Central memory CD4-positive, alpha-beta T cell (primary cell): ENCODE results near the gene ACVR1B.
"Not testable (repeated sequence)": the region's sequence is repeated elsewhere in the genome, so short reads cannot be mapped to it uniquely, and the experiment has no call there.

ENCODE experiments used
- DNase-seq: peaks from one replicate; pipeline ENCODE4 v3.0.0; 2022

ACVR1B gene

DNA sequence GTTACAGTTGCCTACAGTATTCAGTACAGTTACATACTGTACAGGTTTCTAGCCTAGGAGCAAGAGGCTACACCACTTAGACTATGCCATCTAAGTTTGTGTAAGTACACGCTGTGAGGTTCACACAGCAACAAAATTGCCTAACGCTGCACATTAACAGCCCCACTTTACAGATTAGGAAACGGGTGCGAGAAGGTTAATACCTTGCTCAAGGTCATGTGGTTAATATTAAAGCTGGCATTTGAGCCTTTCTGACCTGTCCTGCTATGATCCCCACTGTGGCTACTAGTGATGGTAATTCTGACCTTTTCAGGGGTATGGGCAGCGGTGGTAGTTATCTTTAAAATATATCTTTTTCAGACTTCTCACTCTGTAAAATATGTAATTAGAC, 20.9 kb downstream of the ACVR1B start:
- no peak for DNase-seq

DNA sequence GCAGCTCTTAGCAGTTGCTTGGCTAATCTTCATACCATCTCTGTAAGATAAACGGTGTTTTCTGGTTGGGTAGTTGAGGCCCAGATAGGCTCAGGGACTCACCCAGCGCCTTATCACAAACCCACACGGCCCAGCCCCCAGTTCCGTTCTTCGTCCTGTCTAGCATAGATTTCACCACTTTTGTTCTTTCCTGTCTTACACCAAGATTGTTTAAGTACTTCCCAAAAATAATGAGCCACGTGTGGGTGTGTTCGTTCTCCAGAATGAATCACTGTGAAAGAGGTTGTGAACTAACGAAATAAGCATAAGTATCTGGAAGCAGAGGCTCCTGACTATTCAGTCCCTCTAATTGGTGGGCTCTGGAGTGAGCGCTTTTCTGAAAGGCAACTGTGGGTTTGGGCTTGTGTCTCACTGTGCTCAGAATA, 21.4 kb downstream of the ACVR1B start:
- peak; percentile 54 for DNase-seq

GRCh38 chr12:51973560-51973959, 22.1 kb downstream of the ACVR1B start:
- no peak for DNase-seq

- DNase-seq = no peak
Observed at GRCh38 chr12:51974646-51975045, 23.1 kb downstream of the ACVR1B start.

- no peak for DNase-seq
Observed at GRCh38 chr12:51975196-51975595, 23.7 kb downstream of the ACVR1B start.

DNA sequence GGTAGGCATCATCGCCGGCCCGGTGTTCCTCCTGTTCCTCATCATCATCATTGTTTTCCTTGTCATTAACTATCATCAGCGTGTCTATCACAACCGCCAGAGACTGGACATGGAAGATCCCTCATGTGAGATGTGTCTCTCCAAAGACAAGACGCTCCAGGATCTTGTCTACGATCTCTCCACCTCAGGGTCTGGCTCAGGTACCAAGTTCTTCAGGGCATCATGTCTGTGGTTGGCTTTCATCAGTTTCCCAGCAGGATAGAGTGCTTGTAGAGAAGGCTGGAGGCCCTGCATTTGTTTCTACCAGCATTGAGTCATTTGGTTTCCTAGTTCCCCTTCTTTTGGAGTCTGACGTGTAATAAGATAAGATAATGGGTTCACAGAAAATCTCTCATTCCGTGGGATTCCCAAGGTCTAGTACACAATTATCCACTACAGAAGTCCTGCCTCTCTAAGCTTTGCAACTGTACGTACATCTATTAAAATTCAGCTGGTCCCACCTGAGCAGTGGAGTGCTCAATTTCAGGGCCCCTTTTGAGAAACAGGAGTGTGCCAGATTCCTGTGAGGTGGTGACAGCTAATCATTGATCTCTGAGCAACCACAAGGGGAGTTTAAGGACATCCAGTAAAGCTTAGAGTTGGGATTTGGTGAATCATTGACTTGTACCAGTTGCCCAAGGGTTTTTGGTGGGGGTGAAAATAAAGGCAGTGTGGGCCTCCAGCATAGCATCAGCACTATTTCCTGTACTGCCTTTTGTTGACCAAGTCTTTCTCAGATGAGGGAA, 25.1 kb downstream of the ACVR1B start:
- DNase-seq = no peak

GRCh38 chr12:51977320-51977753, 25.8 kb downstream of the ACVR1B start:
- no peak for DNase-seq

- not testable (repeated sequence) for DNase-seq
Observed at GRCh38 chr12:51979306-51979705, 27.8 kb downstream of the ACVR1B start.

GRCh38 chr12:51980051-51980808, 28.7 kb downstream of the ACVR1B start:
- DNase-seq = peak; percentile 64

DNA sequence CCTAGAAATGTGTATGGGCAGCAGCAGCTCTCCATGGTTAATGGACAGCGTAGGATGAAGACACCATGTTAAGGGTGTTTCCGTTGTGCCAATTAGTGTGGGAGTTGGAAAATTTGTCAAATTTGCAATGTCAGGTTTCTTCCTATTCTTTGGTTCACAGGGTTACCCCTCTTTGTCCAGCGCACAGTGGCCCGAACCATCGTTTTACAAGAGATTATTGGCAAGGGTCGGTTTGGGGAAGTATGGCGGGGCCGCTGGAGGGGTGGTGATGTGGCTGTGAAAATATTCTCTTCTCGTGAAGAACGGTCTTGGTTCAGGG, 29.3 kb downstream of the ACVR1B start:
- no peak for DNase-seq

DNA sequence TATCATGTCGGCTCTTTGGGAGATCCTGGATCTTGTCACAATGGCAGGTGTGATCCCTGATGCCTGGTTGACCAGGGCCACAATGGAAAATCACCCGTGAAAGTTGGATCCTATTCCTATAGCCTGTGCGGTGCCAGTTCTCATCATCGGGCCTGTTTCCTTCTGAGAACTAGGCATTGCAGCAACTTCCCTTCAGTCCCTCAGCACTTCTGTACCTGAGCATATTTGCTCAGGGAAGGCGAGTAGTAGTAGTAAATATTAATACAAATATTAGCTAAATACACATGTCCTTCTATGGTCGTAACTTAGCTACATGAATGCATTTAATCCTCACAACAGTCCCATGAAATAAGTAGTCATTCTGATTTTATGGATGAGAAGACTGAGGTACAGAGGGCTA, 33.2 kb downstream of the ACVR1B start:
- DNase-seq = no peak

GRCh38 chr12:51985154-51985835, 33.8 kb downstream of the ACVR1B start:
- DNase-seq = no peak

DNA sequence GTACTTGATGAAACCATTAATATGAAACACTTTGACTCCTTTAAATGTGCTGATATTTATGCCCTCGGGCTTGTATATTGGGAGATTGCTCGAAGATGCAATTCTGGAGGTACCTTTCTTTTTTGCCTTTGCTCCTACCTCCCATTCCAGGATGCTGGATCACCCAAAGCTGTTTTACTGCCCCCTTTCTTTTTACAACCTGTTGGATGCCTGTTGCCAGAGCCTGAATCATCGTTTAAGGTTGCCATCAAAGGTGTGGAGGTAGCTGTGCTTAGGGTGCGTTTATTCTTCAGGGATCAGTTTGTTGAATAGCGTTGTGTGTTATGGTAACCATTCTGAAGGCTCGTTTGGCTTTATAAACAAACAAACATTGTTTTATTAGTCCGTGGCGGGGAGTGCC, 35.3 kb downstream of the ACVR1B start:
- no peak for DNase-seq

DNA sequence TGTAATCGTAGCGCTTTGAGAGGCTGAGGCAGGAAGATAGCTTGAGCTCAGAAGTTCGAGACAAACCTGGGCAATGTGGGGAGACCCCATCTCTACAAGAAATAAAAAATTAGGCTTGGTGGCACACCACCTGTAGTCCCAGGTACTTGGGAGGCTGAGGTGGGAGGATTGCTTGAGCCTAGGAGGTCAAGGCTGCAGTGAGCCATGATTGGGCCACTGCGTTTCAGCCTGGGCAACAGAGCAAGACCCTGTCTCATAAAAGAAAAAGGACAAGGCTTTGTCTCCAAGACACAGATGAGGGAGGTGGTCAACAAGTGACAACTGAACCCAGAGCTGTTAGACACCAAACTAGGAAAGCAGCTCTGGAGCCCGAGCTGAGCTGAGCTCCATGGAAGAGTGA, 40.7 kb downstream of the ACVR1B start:
- DNase-seq = no peak

DNA sequence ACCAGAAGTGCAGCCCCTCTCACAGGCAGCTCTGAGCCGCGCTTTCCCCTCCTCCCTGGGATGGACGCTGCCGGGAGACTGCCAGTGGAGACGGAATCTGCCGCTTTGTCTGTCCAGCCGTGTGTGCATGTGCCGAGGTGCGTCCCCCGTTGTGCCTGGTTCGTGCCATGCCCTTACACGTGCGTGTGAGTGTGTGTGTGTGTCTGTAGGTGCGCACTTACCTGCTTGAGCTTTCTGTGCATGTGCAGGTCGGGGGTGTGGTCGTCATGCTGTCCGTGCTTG, 43.0 kb downstream of the ACVR1B start:
- no peak for DNase-seq

GRCh38 chr12:51994959-51995358, 43.5 kb downstream of the ACVR1B start:
- no peak for DNase-seq

DNA sequence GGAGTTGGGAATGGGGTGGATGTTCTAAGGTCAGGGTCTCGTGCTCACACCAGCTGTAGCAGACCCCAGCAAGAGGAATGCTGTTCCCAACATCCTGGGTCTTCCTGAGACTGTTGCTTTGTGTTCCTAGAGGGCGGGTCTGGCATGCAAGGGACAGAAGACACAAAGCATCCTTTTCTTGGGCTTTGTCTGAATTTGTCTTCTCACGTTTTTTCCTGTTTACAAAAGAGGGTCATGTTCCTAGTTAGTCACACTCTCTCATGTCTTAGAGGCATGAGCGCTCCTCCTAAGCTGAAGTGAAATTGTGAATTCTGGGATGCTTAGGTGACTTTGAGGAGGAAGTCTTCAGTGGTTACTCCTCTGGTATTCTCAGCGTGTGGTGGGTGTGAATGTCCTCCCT, 45.6 kb downstream of the ACVR1B start:
- DNase-seq = no peak

- DNase-seq = no peak
Observed at GRCh38 chr12:52003016-52003550, 51.6 kb downstream of the ACVR1B start.

DNA sequence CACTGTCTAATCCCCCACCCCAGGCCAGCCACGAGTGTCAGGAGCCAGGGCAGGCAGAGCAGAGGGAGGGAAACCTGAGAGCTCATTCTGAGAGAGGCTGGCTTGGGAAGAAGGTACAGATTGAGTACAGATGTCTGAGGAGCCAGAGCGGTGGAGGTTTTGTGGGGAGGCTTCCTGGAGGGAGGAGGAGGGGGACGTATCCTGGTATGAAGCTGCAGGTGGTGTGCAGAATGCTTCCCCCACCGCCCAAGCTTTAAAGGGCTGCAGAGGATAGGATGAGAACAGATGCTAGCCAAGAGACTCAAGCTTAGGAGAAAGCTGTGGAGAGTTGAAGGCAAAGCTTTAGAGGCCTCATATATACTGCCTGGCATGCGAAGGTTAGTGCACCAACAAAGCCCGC, 52.1 kb downstream of the ACVR1B start:
- DNase-seq = no peak

- no peak for DNase-seq
Observed at GRCh38 chr12:52004042-52004648, 52.6 kb downstream of the ACVR1B start.

GRCh38 chr12:52005218-52005902, 53.9 kb downstream of the ACVR1B start:
- DNase-seq = no peak

- peak; percentile 15 for DNase-seq
Observed at GRCh38 chr12:52005903-52006703, 54.6 kb downstream of the ACVR1B start.
